ENCODE data around the gene B3GALT5. TPM values are rescaled to one million over a fixed set of nuclear protein-coding genes. Genes with fewer than 3 reads are reported as not detected.
"Not testable (repeated sequence)": the region's sequence is repeated elsewhere in the genome, so short reads cannot be mapped to it uniquely, and the experiment has no call there.

Gene B3GALT5
- total RNA-seq, 1 donor from 2014 or later: not detected

DNA sequence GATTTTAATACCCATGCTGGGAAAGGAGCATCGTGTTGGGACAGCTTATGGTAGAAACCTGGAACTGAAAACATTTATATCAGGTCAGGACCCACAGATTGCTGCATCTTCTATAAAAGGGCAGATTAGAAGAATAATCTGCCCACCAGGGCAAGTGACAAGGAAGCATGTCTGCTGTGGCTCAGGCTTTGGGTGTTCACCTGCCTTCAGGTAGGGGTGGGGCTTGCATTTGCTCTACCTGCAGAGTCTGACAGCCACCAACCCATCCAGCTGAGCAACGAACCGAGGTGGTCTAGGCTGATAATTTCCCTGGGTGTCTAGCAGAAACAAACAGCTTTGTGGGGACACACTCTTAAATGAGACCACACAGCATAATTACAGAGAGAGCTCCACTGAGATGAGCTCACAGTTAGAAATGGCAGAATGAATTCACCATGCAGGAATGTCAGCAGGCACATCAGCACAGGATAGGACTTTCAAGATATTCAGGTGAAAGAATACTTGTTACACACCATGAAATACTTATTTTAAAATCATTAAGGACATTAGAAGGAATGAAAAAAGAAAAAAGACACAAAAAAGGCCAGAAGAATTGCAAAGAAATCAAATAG, 36.1 kb upstream of the B3GALT5 start:
- H3K4me1 Mint-ChIP-seq: no peaks in the 10 kb centered on the region
- DNase-seq: no peak
- intact Hi-C loops (cut with micrococcal nuclease): no loop called here
- no peak overlapping the region for H3K4me3 Mint-ChIP-seq
- H3K9me3 Mint-ChIP-seq: no peaks in the 10 kb centered on the region
- ChIA-PET CTCF (no interaction called here), POLR2A (no interaction called here)
- peaks cover 11% of the 10 kb centered on the region for H3K27me3 Mint-ChIP-seq
- no peaks in the 10 kb centered on the region for H3K36me3 Mint-ChIP-seq (ENCODE audit: low read depth)
- TF ChIP-seq, protein P1, sequence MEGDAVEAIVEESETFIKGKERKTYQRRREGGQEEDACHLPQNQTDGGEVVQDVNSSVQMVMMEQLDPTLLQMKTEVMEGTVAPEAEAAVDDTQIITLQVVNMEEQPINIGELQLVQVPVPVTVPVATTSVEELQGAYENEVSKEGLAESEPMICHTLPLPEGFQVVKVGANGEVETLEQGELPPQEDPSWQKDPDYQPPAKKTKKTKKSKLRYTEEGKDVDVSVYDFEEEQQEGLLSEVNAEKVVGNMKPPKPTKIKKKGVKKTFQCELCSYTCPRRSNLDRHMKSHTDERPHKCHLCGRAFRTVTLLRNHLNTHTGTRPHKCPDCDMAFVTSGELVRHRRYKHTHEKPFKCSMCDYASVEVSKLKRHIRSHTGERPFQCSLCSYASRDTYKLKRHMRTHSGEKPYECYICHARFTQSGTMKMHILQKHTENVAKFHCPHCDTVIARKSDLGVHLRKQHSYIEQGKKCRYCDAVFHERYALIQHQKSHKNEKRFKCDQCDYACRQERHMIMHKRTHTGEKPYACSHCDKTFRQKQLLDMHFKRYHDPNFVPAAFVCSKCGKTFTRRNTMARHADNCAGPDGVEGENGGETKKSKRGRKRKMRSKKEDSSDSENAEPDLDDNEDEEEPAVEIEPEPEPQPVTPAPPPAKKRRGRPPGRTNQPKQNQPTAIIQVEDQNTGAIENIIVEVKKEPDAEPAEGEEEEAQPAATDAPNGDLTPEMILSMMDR (IDR thresholded peaks at IDR 0.05): no peak
- no peak for ATAC-seq (ENCODE audit: low read depth)
- H3K27ac Mint-ChIP-seq: no peak overlapping the region

DNA sequence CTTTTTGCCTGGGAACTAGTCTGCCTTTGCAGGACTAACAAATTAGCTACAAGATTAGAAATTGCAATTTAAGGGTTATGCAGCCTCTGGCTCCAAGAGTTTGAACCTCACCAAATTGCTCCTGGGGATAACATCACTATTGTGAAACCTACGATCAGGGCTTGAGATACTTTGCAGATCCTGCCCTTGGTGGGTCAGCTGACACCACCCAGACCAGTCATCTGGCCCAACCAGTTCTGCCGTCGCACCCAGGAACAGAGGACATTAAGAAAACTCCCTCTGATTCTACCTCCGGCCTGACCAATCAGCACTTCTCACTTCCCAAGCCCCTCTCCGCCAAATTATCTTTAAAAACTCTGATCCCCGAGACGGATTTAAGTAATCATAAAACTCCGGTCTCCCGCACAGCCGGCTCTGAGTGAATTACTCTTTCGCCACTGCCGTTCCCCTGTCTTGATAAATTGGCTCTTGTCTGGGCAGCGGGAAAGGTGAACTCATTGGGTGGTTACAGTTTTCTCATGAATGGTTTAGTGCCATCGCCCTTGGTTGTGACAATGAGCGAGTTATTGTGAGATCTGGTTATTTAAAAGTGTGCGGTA, 32.9 kb upstream of the B3GALT5 start:
- ChIA-PET CTCF (no interaction called here), POLR2A (no interaction called here)
- H3K27ac Mint-ChIP-seq: no peak overlapping the region
- H3K27me3 Mint-ChIP-seq: peaks cover 2% of the 10 kb centered on the region
- H3K36me3 Mint-ChIP-seq (ENCODE audit: low read depth): no peaks in the 10 kb centered on the region
- H3K4me1 Mint-ChIP-seq: no peaks in the 10 kb centered on the region
- no peaks in the 10 kb centered on the region for H3K9me3 Mint-ChIP-seq
- ATAC-seq (ENCODE audit: low read depth) (no peak), DNase-seq (no peak)
- no peak overlapping the region for H3K4me3 Mint-ChIP-seq
- TF ChIP-seq, protein P1 (IDR thresholded peaks at IDR 0.05): no peak
- intact Hi-C loops (cut with micrococcal nuclease): no loop called here

DNA sequence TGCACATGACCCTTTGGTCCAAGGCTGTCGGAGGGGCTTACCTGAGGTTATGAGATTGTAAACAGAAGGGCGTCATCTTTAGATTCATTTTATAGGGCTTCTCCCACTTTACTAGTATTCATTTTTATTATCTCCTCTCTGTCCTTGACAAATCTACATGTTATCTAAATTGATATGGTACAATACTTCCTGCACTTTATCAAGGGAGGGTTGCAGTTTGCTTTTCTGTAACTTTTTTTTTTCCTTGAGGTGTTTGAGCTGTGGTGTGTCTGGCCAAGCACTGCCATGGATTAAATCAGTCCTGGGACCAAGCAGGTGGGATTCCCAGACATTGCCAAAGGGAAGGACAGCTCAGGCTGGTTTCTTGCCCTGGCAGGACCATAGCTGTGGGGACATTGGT, 32.0 kb upstream of the B3GALT5 start:
- no peaks in the 10 kb centered on the region for H3K36me3 Mint-ChIP-seq (ENCODE audit: low read depth)
- intact Hi-C loops (cut with micrococcal nuclease): no loop called here
- H3K4me3 Mint-ChIP-seq: no peak overlapping the region
- H3K27ac Mint-ChIP-seq: no peak overlapping the region
- peaks cover 9% of the 10 kb centered on the region for H3K9me3 Mint-ChIP-seq
- CTCF ChIA-PET: no interaction called here
- POLR2A ChIA-PET: no interaction called here
- TF ChIP-seq, protein P1 (IDR thresholded peaks at IDR 0.05): no peak
- ATAC-seq (ENCODE audit: low read depth): no peak
- no peak for DNase-seq
- no peaks in the 10 kb centered on the region for H3K27me3 Mint-ChIP-seq
- H3K4me1 Mint-ChIP-seq: no peaks in the 10 kb centered on the region

DNA sequence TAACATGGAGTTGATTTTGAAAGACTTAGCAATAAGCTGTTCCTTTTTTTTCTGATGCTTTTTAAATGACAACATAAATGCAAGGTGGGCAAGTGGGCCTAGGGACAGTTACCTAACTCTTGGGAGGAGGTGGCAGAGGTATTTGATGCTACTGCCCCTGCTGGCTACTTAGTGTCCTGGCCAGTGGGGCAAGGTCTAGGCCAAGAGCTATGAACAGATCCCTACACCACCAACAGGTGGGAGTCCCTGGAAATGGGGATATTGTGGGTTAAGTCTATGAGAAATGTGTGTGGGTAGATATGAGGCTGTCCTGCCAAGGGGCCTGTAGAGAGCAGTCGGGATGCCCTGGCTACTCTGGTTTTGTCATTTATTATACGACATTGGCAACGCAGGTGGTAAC, 31.3 kb upstream of the B3GALT5 start:
- no peaks in the 10 kb centered on the region for H3K27me3 Mint-ChIP-seq
- peaks cover 10% of the 10 kb centered on the region for H3K9me3 Mint-ChIP-seq
- no peak for ATAC-seq (ENCODE audit: low read depth)
- no peak overlapping the region for H3K27ac Mint-ChIP-seq
- ChIA-PET POLR2A (no interaction called here), CTCF (no interaction called here)
- no peaks in the 10 kb centered on the region for H3K4me1 Mint-ChIP-seq
- no peaks in the 10 kb centered on the region for H3K36me3 Mint-ChIP-seq (ENCODE audit: low read depth)
- intact Hi-C loops (cut with micrococcal nuclease): no loop called here
- TF ChIP-seq, protein P1 (IDR thresholded peaks at IDR 0.05): no peak
- H3K4me3 Mint-ChIP-seq: no peak overlapping the region
- no peak for DNase-seq

DNA sequence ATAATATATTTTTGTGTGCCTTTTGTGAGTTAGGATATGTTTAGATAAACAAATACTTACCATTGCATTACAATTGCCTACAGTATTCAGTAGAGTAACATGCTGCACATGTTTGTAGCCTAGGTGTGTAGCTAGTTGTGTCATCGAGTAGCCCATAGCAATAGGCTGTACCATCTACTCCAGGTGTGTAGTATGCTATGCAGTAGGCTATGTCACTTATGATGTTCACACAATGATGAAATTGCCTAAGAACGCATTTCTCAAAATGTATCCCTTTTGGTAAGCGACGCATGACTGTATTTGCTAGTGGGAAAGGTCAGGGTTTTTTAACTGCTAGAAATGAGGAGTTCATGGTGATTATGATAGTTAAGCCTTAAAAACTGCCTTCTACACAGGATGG, 30.0 kb upstream of the B3GALT5 start:
- DNase-seq: no peak
- intact Hi-C loops (cut with micrococcal nuclease): no loop called here
- peaks cover 14% of the 10 kb centered on the region for H3K9me3 Mint-ChIP-seq
- ChIA-PET POLR2A (no interaction called here), CTCF (no interaction called here)
- H3K27me3 Mint-ChIP-seq: no peaks in the 10 kb centered on the region
- H3K4me1 Mint-ChIP-seq: no peaks in the 10 kb centered on the region
- TF ChIP-seq, protein P1 (IDR thresholded peaks at IDR 0.05): no peak
- no peak for ATAC-seq (ENCODE audit: low read depth)
- no peaks in the 10 kb centered on the region for H3K36me3 Mint-ChIP-seq (ENCODE audit: low read depth)
- H3K27ac Mint-ChIP-seq: no peak overlapping the region
- no peak overlapping the region for H3K4me3 Mint-ChIP-seq

DNA sequence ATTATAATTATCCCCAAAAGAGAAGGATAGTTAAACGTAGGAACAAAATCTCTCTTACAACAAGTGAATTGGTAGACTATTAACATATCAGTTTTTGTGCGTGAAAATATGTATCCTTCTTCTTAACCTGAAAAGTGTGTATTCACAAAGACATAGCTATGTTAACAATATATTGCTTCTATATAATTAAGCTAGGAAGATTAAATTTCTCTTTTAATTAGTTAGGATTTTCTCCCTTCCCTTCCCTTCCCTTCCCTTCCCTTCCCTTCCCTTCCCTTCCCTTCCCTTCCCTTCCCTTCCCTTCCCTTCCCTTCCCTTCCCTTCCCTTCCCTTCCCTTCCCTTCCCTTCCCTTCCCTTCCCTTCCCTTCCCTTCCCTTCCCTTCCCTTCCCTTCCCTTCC, 29.2 kb upstream of the B3GALT5 start:
- CTCF ChIA-PET; ATAC-seq (ENCODE audit: low read depth); H3K4me1 Mint-ChIP-seq; H3K27ac Mint-ChIP-seq; H3K36me3 Mint-ChIP-seq (ENCODE audit: low read depth); DNase-seq; H3K27me3 Mint-ChIP-seq; intact Hi-C loops (cut with micrococcal nuclease); POLR2A ChIA-PET; H3K4me3 Mint-ChIP-seq: not testable (repeated sequence)
- peaks cover 16% of the 10 kb centered on the region for H3K9me3 Mint-ChIP-seq
